H9 (cell line): ENCODE measurements around the gene TBC1D22A. TPM values are rescaled to one million over a fixed set of nuclear protein-coding genes. Genes with fewer than 3 reads are reported as not detected.

Experiments
- DNase-seq: peaks from one replicate; pipeline ENCODE4 v3.0.0-alpha.2; 2017
- H2AFZ ChIP-seq: one replicate; pipeline ENCODE4 v1.6.1; 2013; ENCODE audit warnings: mild to moderate bottlenecking, low read length, control low read depth, moderate library complexity
- H2AK5ac ChIP-seq: 2 replicates; pipeline ENCODE4 v1.6.1; 2013; ENCODE audit warnings: low read length, control low read depth, mixed read lengths; ENCODE audit not compliant: insufficient read length
- H2BK120ac ChIP-seq: one replicate; pipeline ENCODE4 v1.6.1; 2013; ENCODE audit warnings: low read depth, mild to moderate bottlenecking, low read length, control low read depth, inconsistent platforms; ENCODE audit not compliant: poor library complexity, severe bottlenecking
- H2BK12ac ChIP-seq: 2 replicates; pipeline ENCODE4 v1.6.1; 2013; ENCODE audit warnings: low read length, control low read depth, mixed read lengths, low read depth; ENCODE audit not compliant: insufficient read length
- H2BK15ac ChIP-seq: 2 replicates; pipeline ENCODE4 v1.6.1; 2013; ENCODE audit warnings: low read depth, low read length, control low read depth
- H2BK20ac ChIP-seq: one replicate; pipeline ENCODE4 v1.6.1; 2013; ENCODE audit warnings: low read depth, mild to moderate bottlenecking, low read length, control low read depth, inconsistent platforms; ENCODE audit not compliant: poor library complexity, severe bottlenecking
- H2BK5ac ChIP-seq: 2 replicates; pipeline ENCODE4 v1.6.1; 2013; ENCODE audit warnings: low read length, control low read depth, mixed read lengths; ENCODE audit not compliant: insufficient read length
- H3K14ac ChIP-seq: 2 replicates; pipeline ENCODE4 v1.6.1; 2013; ENCODE audit warnings: low read length, control low read depth; ENCODE audit not compliant: insufficient read depth
- H3K18ac ChIP-seq: 2 replicates; pipeline ENCODE4 v1.6.1; 2013; ENCODE audit warnings: low read depth, mild to moderate bottlenecking, mixed read lengths, low read length, control low read depth; ENCODE audit not compliant: insufficient read length
- H3K23ac ChIP-seq: 2 replicates; pipeline ENCODE4 v1.6.1; 2013; ENCODE audit warnings: low read length, control low read depth, mixed read lengths, low read depth; ENCODE audit not compliant: insufficient read length
- H3K23me2 ChIP-seq: 2 replicates; pipeline ENCODE4 v1.6.1; 2013; ENCODE audit warnings: low read depth, mild to moderate bottlenecking, mixed read lengths, low read length, control low read depth; ENCODE audit not compliant: insufficient read length, poor library complexity, severe bottlenecking
- H3K27ac ChIP-seq: 2 replicates; pipeline ENCODE4 v1.5.1; 2013; ENCODE audit warnings: low read length, control low read depth, mixed read lengths, low read depth; ENCODE audit not compliant: insufficient read length
- H3K27me3 ChIP-seq: 2 replicates; pipeline ENCODE4 v1.6.1; 2013; ENCODE audit warnings: low read length, control low read depth, inconsistent platforms; ENCODE audit not compliant: insufficient read depth
- H3K4ac ChIP-seq: 2 replicates; pipeline ENCODE4 v1.6.1; 2013; ENCODE audit warnings: low read depth, mild to moderate bottlenecking, control low read depth, inconsistent platforms, low read length, moderate library complexity
- H3K4me1 ChIP-seq: 2 replicates; pipeline ENCODE4 v1.6.1; 2013; ENCODE audit warnings: low read length, control low read depth, inconsistent platforms; ENCODE audit not compliant: insufficient read depth
- H3K4me2 ChIP-seq: 2 replicates; pipeline ENCODE4 v1.6.1; 2013; ENCODE audit warnings: low read length, control low read depth, mixed read lengths; ENCODE audit not compliant: insufficient read length, insufficient read depth
- H3K56ac ChIP-seq: 2 replicates; pipeline ENCODE4 v1.6.1; 2013; ENCODE audit warnings: low read depth, mild to moderate bottlenecking, mixed read lengths, low read length, control low read depth; ENCODE audit not compliant: insufficient read length
- H3K79me1 ChIP-seq: 2 replicates; pipeline ENCODE4 v1.6.1; 2013; ENCODE audit warnings: low read depth, mild to moderate bottlenecking, moderate library complexity, low read length, control low read depth, inconsistent platforms; ENCODE audit not compliant: insufficient read depth, poor library complexity, severe bottlenecking
- H3K79me2 ChIP-seq: 2 replicates; pipeline ENCODE4 v1.6.1; 2013; ENCODE audit warnings: low read length, control low read depth, inconsistent platforms; ENCODE audit not compliant: insufficient read depth
- H3K9ac ChIP-seq: 2 replicates; pipeline ENCODE4 v1.6.1; 2013; ENCODE audit warnings: low read length, control low read depth, mixed read lengths; ENCODE audit not compliant: insufficient read length; ENCODE audit errors: extremely low read depth
- H3K9me3 ChIP-seq: one replicate; pipeline ENCODE4 v1.6.1; 2013; ENCODE audit warnings: low read depth, low read length, inconsistent platforms; ENCODE audit not compliant: control insufficient read depth
- H3T11ph ChIP-seq: one replicate; pipeline ENCODE4 v1.6.1; 2013; ENCODE audit warnings: mild to moderate bottlenecking, low read length, control low read depth, inconsistent platforms
- H4K20me1 ChIP-seq: one replicate; pipeline ENCODE4 v1.6.1; 2013; ENCODE audit not compliant: control insufficient read depth, insufficient read length, insufficient read depth
- H4K5ac ChIP-seq: 2 replicates; pipeline ENCODE4 v1.6.1; 2013; ENCODE audit warnings: low read depth, mild to moderate bottlenecking, mixed read lengths, low read length, control low read depth; ENCODE audit not compliant: insufficient read length
- H4K8ac ChIP-seq: replicated peaks from 2 replicates; pipeline ENCODE4 v1.6.1; 2013; ENCODE audit warnings: low read length, control low read depth, mixed read lengths, low read depth; ENCODE audit not compliant: insufficient read length
- H4K91ac ChIP-seq: 2 replicates; pipeline ENCODE4 v1.6.1; 2013; ENCODE audit warnings: low read depth, mild to moderate bottlenecking, moderate library complexity, mixed read lengths, low read length, control low read depth; ENCODE audit not compliant: insufficient read length
- H3K27ac Mint-ChIP-seq, 3 experiments: 2 replicates in 2 of 3; 3 replicates in 1 of 3; pipeline ENCODE4 v1.8.0; 2020 to 2021; ENCODE audit warnings: mixed read lengths in 3 of 3, mild to moderate bottlenecking in 1 of 3, moderate library complexity in 1 of 3
- H3K27me3 Mint-ChIP-seq: 2 replicates; pipeline ENCODE4 v1.8.0; 2021; ENCODE audit warnings: low read depth, mild to moderate bottlenecking, moderate library complexity, mixed read lengths
- H3K36me3 Mint-ChIP-seq, 3 experiments: 2 replicates in 2 of 3; 3 replicates in 1 of 3; pipeline ENCODE4 v1.8.0; 2020 to 2021; ENCODE audit warnings: low read depth in 3 of 3, mixed read lengths in 3 of 3; ENCODE audit not compliant: insufficient read depth in 1 of 3
- H3K4me1 Mint-ChIP-seq, 2 experiments: 2 replicates each; pipeline ENCODE4 v1.8.0; 2020; ENCODE audit warnings: mixed read lengths in 2 of 2
- H3K4me3 Mint-ChIP-seq, 2 experiments: 2 replicates in 1 of 2; 3 replicates in 1 of 2; pipeline ENCODE4 v1.8.0; 2020 to 2021; ENCODE audit warnings: mild to moderate bottlenecking in 2 of 2, mixed read lengths in 2 of 2, moderate library complexity in 1 of 2
- H3K9me3 Mint-ChIP-seq, 2 experiments: 2 replicates in 1 of 2; 3 replicates in 1 of 2; pipeline ENCODE4 v1.8.0; 2020; ENCODE audit warnings: mild to moderate bottlenecking in 2 of 2, mixed read lengths in 2 of 2, moderate library complexity in 1 of 2
- CTCF ChIP-seq: fragments of 200-600 bp; sonication (generic); conservative IDR thresholded peaks from 3 replicates; pipeline ENCODE4 v1.8.0; 2021; ENCODE audit warnings: antibody characterized with exemption, mild to moderate bottlenecking
- WGBS: extraction: QIAGEN DNeasy Blood & Tissue Kit; methylation state at CpG from one replicate; pipeline ENCODE4 v1.1.7; 2013; ENCODE audit warnings: missing lambda C conversion rate, low lambda C conversion rate, mixed read lengths; ENCODE audit not compliant: insufficient read length; ENCODE audit errors: extremely low coverage; 5-methylcytosine and 5-hydroxymethylcytosine counted together
- total RNA-seq: library from RNA; stranded (reverse); gene quantifications from 2 replicates; pipeline ENCODE4 v1.2.1, GENCODE V29; 2021

The TBC1D22A gene
- total RNA-seq, 1 experiment from 2014 or later: 20.8 TPM

GRCh38 chr22:46902436-46902835 lies 140.0 kb downstream of the TBC1D22A start:
- Histone ChIP-seq H3K27me3 (no peaks in the 10 kb centered on the region), H3K79me1 (no peaks in the 10 kb centered on the region), H3K79me2 (peaks cover 2% of the 10 kb centered on the region; the same call in 1 of the 2 replicates), H2AK5ac (no peak overlapping the region), H3K4me2 (no peak overlapping the region), H3K18ac (no peak overlapping the region), H4K91ac (no peak overlapping the region), H3T11ph (no peak overlapping the region), H3K23ac (no peak overlapping the region), H2AFZ (no peak overlapping the region), H4K8ac (no peak overlapping the region), H4K5ac (no peak overlapping the region), H2BK120ac (no peak overlapping the region), H3K23me2 (no peaks in the 10 kb centered on the region), H2BK5ac (no peak overlapping the region), H4K20me1 (no peaks in the 10 kb centered on the region), H3K9ac (no peak overlapping the region), H2BK20ac (no peak overlapping the region), H3K56ac (no peak overlapping the region), H3K14ac (no peak overlapping the region), H3K4me1 (no peaks in the 10 kb centered on the region), H2BK15ac (no peak overlapping the region), H3K4ac (no peak overlapping the region), H3K9me3 (no peaks in the 10 kb centered on the region), H2BK12ac (no peak overlapping the region), H3K27ac (no peak overlapping the region)
- Mint-ChIP-seq H3K4me1 (peaks cover 18% of the 10 kb centered on the region in 2 experiments), H3K36me3 (peaks cover 0 to 3% (median 0%) of the 10 kb centered on the region in 3 experiments; a peak in 4 of 7 replicates), H3K27ac (peak overlapping the region in 2 of 3 experiments; percentile 13 to 66; a peak in 4 of 7 replicates), H3K4me3 (no peak overlapping the region), H3K27me3 (no peaks in the 10 kb centered on the region), H3K9me3 (no peaks in the 10 kb centered on the region)
- TF ChIP-seq CTCF: no peak
- no CpG with 5 or more reads among the region's 14 CpGs for WGBS
- DNase-seq: no peak
